ENCODE results near the gene CNTN2. TPM values are rescaled to one million over a fixed set of nuclear protein-coding genes. Genes with fewer than 3 reads are reported as not detected.

Gene CNTN2
- total and polyA plus RNA-seq, 2 of the 8 experiments (the other 6 are each of a cell fraction or from before 2014, with no cell fraction given): 1.2 to 3.9 TPM

- Histone ChIP-seq H3K4me1 (replicated peaks in 1 of 4; ENCODE audit: control insufficient read depth in 3 of 4, insufficient read depth in 4 of 4, low read length in 3 of 4) (peaks cover 0 to 16% (median 6%) of the 10 kb centered on the region in 4 experiments; a peak in 4 of 7 replicates), H2BK120ac (replicated peaks; ENCODE audit: low read depth, low read length) (no peak overlapping the region), H2BK12ac (ENCODE audit: low read depth, low read length) (0 out of 2 replicates have a peak overlapping the region, but pooled peaks have one; percentile 79), H3K4ac (replicated peaks; ENCODE audit: insufficient read length, low read depth, low read length) (no peak overlapping the region), H2BK20ac (ENCODE audit: low read length) (no peak overlapping the region), H4K20me1 (replicated peaks in 1 of 2; ENCODE audit: control insufficient read depth in 1 of 2, insufficient read depth in 2 of 2, low read length in 2 of 2) (no peaks in the 10 kb centered on the region), H2AFZ (ENCODE audit: low read length) (no peak overlapping the region), H3K79me1 (ENCODE audit: low read depth, low read length) (no peaks in the 10 kb centered on the region), H2BK15ac (ENCODE audit: low read length) (no peak overlapping the region), H2AK5ac (ENCODE audit: low read depth, low read length) (no peak overlapping the region), H3K27me3 (replicated peaks in 1 of 4; ENCODE audit: control insufficient read depth in 3 of 4, extremely low read depth in 1 of 4, insufficient read depth in 3 of 4, low read length in 3 of 4) (no peaks in the 10 kb centered on the region; a peak in 1 of 7 replicates), H3K9me3 (ENCODE audit: insufficient read depth in 2 of 2, low read depth in 1 of 2, low read length in 1 of 2) (no peaks in the 10 kb centered on the region), H4K8ac (ENCODE audit: extremely low read depth, insufficient read depth, low read length) (no peak overlapping the region), H3K36me3 (ENCODE audit: control insufficient read depth in 2 of 4, insufficient read depth in 4 of 4, low read length in 3 of 4) (no peaks in the 10 kb centered on the region), H3K9ac (replicated peaks in 1 of 4; ENCODE audit: extremely low read depth in 1 of 4, low read depth in 3 of 4, low read length in 3 of 4) (no peak overlapping the region), H4K91ac (replicated peaks; ENCODE audit: insufficient read length, low read length) (no peak overlapping the region), H2BK5ac (ENCODE audit: low read depth, low read length) (no peak overlapping the region), H3K56ac (replicated peaks; ENCODE audit: insufficient read length, low read depth, low read length) (no peak overlapping the region), H3K4me3 (ENCODE audit: extremely low read depth in 1 of 4, insufficient read depth in 2 of 4, low read depth in 3 of 4, low read length in 4 of 4) (no peak overlapping the region), H3K18ac (ENCODE audit: extremely low read depth, low read length) (no peak overlapping the region), H3K23me2 (ENCODE audit: low read depth, low read length) (no peaks in the 10 kb centered on the region), H3K4me2 (ENCODE audit: insufficient read depth in 1 of 2, low read depth in 2 of 2, low read length in 2 of 2) (no peak overlapping the region), H3K27ac (ENCODE audit: low read depth, low read length) (no peak overlapping the region), H3K14ac (ENCODE audit: insufficient read length) (no peak overlapping the region), H3K79me2 (ENCODE audit: control insufficient read depth in 1 of 2, insufficient read depth in 2 of 2, low read length in 2 of 2) (no peaks in the 10 kb centered on the region), H4K5ac (ENCODE audit: insufficient read length, low read depth, low read length) (no peak overlapping the region), H3K23ac (ENCODE audit: insufficient read length) (no peak overlapping the region)
- FAIRE-seq: no peak
- DNase-seq (ENCODE audit: low read depth in 1 of 2, low spot score in 2 of 2): no peak
- ChIA-PET POLR2A (ENCODE audit: partially characterized antibody) (interaction anchor here (3.7 kb wide), 1 partner anchor 10 kb away, joined by 16 read pairs; no protein-coding TSS in a partner anchor), CTCF (ENCODE audit: partially characterized antibody) (interaction anchor here (0.6 to 33.8 kb wide), 7 partner anchors 8 to 237 kb away, joined by 5 to 1336 read pairs (median 16); partner anchors contain the start of gene TMEM81)
- 91% methylated on average over 14 of the region's 14 CpGs; no CpG with 5 or more reads in 1 of the 2 experiments for WGBS, 2 experiments (ENCODE audit: extremely low coverage in 1 of 2, insufficient coverage in 1 of 2, insufficient read length in 1 of 2, insufficient replicate concordance in 2 of 2, low coverage in 1 of 2, low lambda C conversion rate in 2 of 2, missing lambda C conversion rate in 1 of 2)
- TF ChIP-seq TAF1 (IDR thresholded peaks at IDR 0.05; ENCODE audit: low read depth, low read length) (no peak), EP300 (IDR thresholded peaks at IDR 0.05; ENCODE audit: borderline replicate concordance in 1 of 2, low read depth in 2 of 2, low read length in 2 of 2) (no peak), SRF (IDR thresholded peaks at IDR 0.05; ENCODE audit: low read depth, low read length) (no peak), SUZ12 (IDR thresholded peaks at IDR 0.05; ENCODE audit: low read length) (no peak), CEBPB (IDR thresholded peaks at IDR 0.05; ENCODE audit: low read depth, low read length) (no peak), RXRA (IDR thresholded peaks at IDR 0.05; ENCODE audit: insufficient read depth, low read depth, low read length) (no peak), CREB1 (IDR thresholded peaks at IDR 0.05) (no peak), TAF7 (optimal IDR thresholded peaks at IDR 0.05; ENCODE audit: borderline replicate concordance, low read depth, low read length) (no peak), SIRT6 (IDR thresholded peaks at IDR 0.05; ENCODE audit: low read length) (no peak), KDM5A (IDR thresholded peaks at IDR 0.05; ENCODE audit: low read length) (no peak)
- TF ChIP-seq, protein P1, sequence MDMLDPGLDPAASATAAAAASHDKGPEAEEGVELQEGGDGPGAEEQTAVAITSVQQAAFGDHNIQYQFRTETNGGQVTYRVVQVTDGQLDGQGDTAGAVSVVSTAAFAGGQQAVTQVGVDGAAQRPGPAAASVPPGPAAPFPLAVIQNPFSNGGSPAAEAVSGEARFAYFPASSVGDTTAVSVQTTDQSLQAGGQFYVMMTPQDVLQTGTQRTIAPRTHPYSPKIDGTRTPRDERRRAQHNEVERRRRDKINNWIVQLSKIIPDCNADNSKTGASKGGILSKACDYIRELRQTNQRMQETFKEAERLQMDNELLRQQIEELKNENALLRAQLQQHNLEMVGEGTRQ (IDR thresholded peaks at IDR 0.05; ENCODE audit: low read length): no peak
Observed at GRCh38 chr1:205001162-205001561, 41.9 kb upstream of the CNTN2 start.

Data from H1 (cell line).